SK-N-SH treated with all-trans-retinoic acid at 6 μM for 48 hours (cell line): Measurements from ENCODE around the gene LYPD3.

Experiments
- ATAC-seq: fragments of 200-7000 bp; cut with Tn5 transposase; 3 replicates; pipeline ENCODE4 v1.9.1; 2020; ENCODE audit warnings: mild to moderate bottlenecking, moderate library complexity
- CSDC2 ChIP-seq: fragments of 250-450 bp; sonication (Bioruptor Pico); IDR thresholded peaks from 2 replicates; pipeline ENCODE4 v1.5.0; 2020; ENCODE audit warnings: mild to moderate bottlenecking, moderate library complexity
- CSRNP3 ChIP-seq: fragments of 250-450 bp; sonication (Bioruptor Pico); IDR thresholded peaks from 2 replicates; pipeline ENCODE4 v1.5.1; 2021; ENCODE audit warnings: mild to moderate bottlenecking, moderate library complexity
- ESRRG ChIP-seq: fragments of 250-450 bp; sonication (Bioruptor Pico); IDR thresholded peaks from 2 replicates; pipeline ENCODE4 v1.6.1; 2021; ENCODE audit warnings: mild to moderate bottlenecking
- GLIS3 ChIP-seq: fragments of 250-450 bp; sonication (Bioruptor Pico); IDR thresholded peaks from 2 replicates; pipeline ENCODE4 v1.5.0; 2020; ENCODE audit warnings: mild to moderate bottlenecking, moderate library complexity
- ISL1 ChIP-seq: fragments of 250-450 bp; sonication (Bioruptor Pico); IDR thresholded peaks from 2 replicates; pipeline ENCODE4 v2.1.2; 2022; ENCODE audit warnings: mild to moderate bottlenecking, moderate library complexity
- OSR1 ChIP-seq: fragments of 250-450 bp; sonication (Bioruptor Pico); IDR thresholded peaks from 2 replicates; pipeline ENCODE4 v1.8.0; 2022; ENCODE audit warnings: moderate library complexity, mild to moderate bottlenecking, inconsistent platforms
- PATZ1 ChIP-seq: fragments of 250-450 bp; sonication (Bioruptor Pico); IDR thresholded peaks from 2 replicates; pipeline ENCODE4 v1.8.0; 2020; ENCODE audit warnings: mild to moderate bottlenecking, moderate library complexity, borderline replicate concordance
- POU6F1 ChIP-seq: fragments of 250-450 bp; sonication (Bioruptor Pico); IDR thresholded peaks from 2 replicates; pipeline ENCODE4 v1.8.0; 2021; ENCODE audit warnings: low read depth, mild to moderate bottlenecking, moderate library complexity, borderline replicate concordance
- PPARA ChIP-seq: fragments of 250-450 bp; sonication (Bioruptor Pico); IDR thresholded peaks from 2 replicates; pipeline ENCODE4 v1.5.0; 2020; ENCODE audit warnings: mild to moderate bottlenecking, borderline replicate concordance
- RARB ChIP-seq: fragments of 250-450 bp; sonication (Bioruptor Pico); IDR thresholded peaks from 2 replicates; pipeline ENCODE4 v1.8.0; 2021; ENCODE audit warnings: mild to moderate bottlenecking, moderate library complexity
- SNAI2 ChIP-seq: fragments of 250-450 bp; sonication (Bioruptor Pico); IDR thresholded peaks from 2 replicates; pipeline ENCODE4 v1.5.0; 2020; ENCODE audit warnings: mild to moderate bottlenecking, moderate library complexity
- TCF4 ChIP-seq: fragments of 250-450 bp; sonication (Bioruptor Pico); IDR thresholded peaks from 2 replicates; pipeline ENCODE4 v1.8.0; 2021; ENCODE audit warnings: mild to moderate bottlenecking, moderate library complexity, borderline replicate concordance
- TOX ChIP-seq: fragments of 250-450 bp; sonication (Bioruptor Pico); IDR thresholded peaks from 2 replicates; pipeline ENCODE4 v1.8.0; 2021; ENCODE audit warnings: mild to moderate bottlenecking, moderate library complexity, borderline replicate concordance
- ZC3H10 ChIP-seq: fragments of 250-450 bp; sonication (Bioruptor Pico); IDR thresholded peaks from 2 replicates; pipeline ENCODE4 v1.5.1; 2021; ENCODE audit warnings: mild to moderate bottlenecking, moderate library complexity
- ZFP3 ChIP-seq: fragments of 250-450 bp; sonication (Bioruptor Pico); IDR thresholded peaks from 2 replicates; pipeline ENCODE4 v1.5.0; 2020; ENCODE audit warnings: mild to moderate bottlenecking, moderate library complexity
- ZFP30 ChIP-seq: fragments of 450-650 bp; formaldehyde crosslinking; IDR thresholded peaks from 2 replicates; pipeline ENCODE4 v1.5.0; 2022; ENCODE audit warnings: mild to moderate bottlenecking, moderate library complexity
- ZNF565 ChIP-seq: fragments of 450-650 bp; formaldehyde crosslinking; conservative IDR thresholded peaks from 2 replicates; pipeline ENCODE4 v1.5.0; 2020; ENCODE audit warnings: low read depth, mild to moderate bottlenecking, moderate library complexity
- ZNF70 ChIP-seq: fragments of 450-650 bp; formaldehyde crosslinking; IDR thresholded peaks from 2 replicates; pipeline ENCODE4 v1.5.0; 2020; ENCODE audit warnings: mild to moderate bottlenecking, moderate library complexity
- ZNF8 ChIP-seq: fragments of 450-650 bp; formaldehyde crosslinking; IDR thresholded peaks from 2 replicates; pipeline ENCODE4 v1.5.0; 2020; ENCODE audit warnings: mild to moderate bottlenecking, moderate library complexity

LYPD3 gene

GRCh38 chr19:43454031-43454430 lies 11.4 kb downstream of the LYPD3 start:
- TF ChIP-seq GLIS3 (CRISPR knock-in tag) (no peak), PPARA (CRISPR knock-in tag) (no peak), ZFP30 (CRISPR knock-in tag) (no peak), PATZ1 (CRISPR knock-in tag) (no peak), RARB (CRISPR knock-in tag) (no peak), ESRRG (no peak), CSDC2 (CRISPR knock-in tag) (no peak), ZNF70 (CRISPR knock-in tag) (no peak), ZNF565 (CRISPR knock-in tag) (no peak), ZFP3 (no peak), SNAI2 (CRISPR knock-in tag) (no peak), POU6F1 (CRISPR knock-in tag) (no peak), CSRNP3 (no peak), OSR1 (CRISPR knock-in tag) (no peak), TCF4 (no peak), ZC3H10 (CRISPR knock-in tag) (no peak)
- ATAC-seq, result no peak

- no peak for TF ChIP-seq PATZ1 (CRISPR knock-in tag)
- TF ChIP-seq CSDC2 (CRISPR knock-in tag), result no peak
- TF ChIP-seq ZNF565 (CRISPR knock-in tag), result no peak
- no peak for TF ChIP-seq SNAI2 (CRISPR knock-in tag)
- no peak for TF ChIP-seq ESRRG
- ATAC-seq, result no peak
Observed at GRCh38 chr19:43452582-43452981, 12.8 kb downstream of the LYPD3 start.

- no peak for ATAC-seq
- no peak for TF ChIP-seq SNAI2 (CRISPR knock-in tag)
- no peak for TF ChIP-seq ESRRG
- no peak for TF ChIP-seq ZFP30 (CRISPR knock-in tag)
- no peak for TF ChIP-seq ISL1 (CRISPR knock-in tag)
- TF ChIP-seq ZNF8, result no peak
- TF ChIP-seq TOX, result no peak
Observed at GRCh38 chr19:43450545-43450997, 14.8 kb downstream of the LYPD3 start.

- TF ChIP-seq ZNF8 (no peak), ZNF565 (CRISPR knock-in tag) (no peak), CSRNP3 (no peak), OSR1 (CRISPR knock-in tag) (no peak), POU6F1 (CRISPR knock-in tag) (no peak)
- ATAC-seq, result no peak
Observed at GRCh38 chr19:43447655-43448054, 17.8 kb downstream of the LYPD3 start.
